NT2/D1 (cell line): Measurements from ENCODE around the gene TPM1.

ENCODE experiments used
- SUZ12 ChIP-seq: IDR thresholded peaks from 2 replicates; pipeline ENCODE4 v1.6.1; 2011; ENCODE audit not compliant: insufficient read length, insufficient read depth; ENCODE audit errors: extremely low read depth
- YY1 ChIP-seq: IDR thresholded peaks from 2 replicates; pipeline ENCODE4 v1.6.1; 2011; ENCODE audit not compliant: insufficient read length, insufficient read depth

DNA sequence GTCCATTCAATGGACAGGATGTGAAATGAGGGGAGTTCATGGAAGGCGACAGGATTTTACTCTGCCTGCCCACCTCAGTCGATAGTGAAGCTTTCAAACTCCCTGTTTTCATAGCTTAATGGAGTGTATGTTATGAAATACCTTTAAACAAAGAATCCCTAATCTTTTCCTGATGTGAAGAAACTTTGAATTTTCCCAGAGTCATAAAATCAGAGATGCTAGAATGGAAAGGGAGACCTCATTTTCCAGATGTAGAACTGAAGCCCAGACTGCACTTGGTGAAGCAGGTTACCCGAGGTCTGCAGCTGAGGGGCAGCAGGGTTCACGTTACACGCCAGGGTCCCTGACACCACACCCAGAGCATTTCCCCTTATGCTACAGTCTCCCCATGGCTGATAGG lies 44.4 kb downstream of the TPM1 start:
- no peak for TF ChIP-seq YY1
- no peak for TF ChIP-seq SUZ12
